ENCODE measurements around the gene ABITRAM. TPM values are rescaled to one million over a fixed set of nuclear protein-coding genes. Genes with fewer than 3 reads are reported as not detected.

ABITRAM gene
- total and polyA plus RNA-seq, 10 donors = 7.5 to 11.0 (median 8.6) TPM

GRCh38 chr9:108956022-108956630, 21.9 kb downstream of the ABITRAM start:
- Histone ChIP-seq H3K36me3 (peaks cover 0 to 6% (median 0%) of the 10 kb centered on the region in 6 donors), H3K4me1 (peaks cover 0 to 8% (median 3%) of the 10 kb centered on the region in 6 donors), H3K27ac (no peak overlapping the region), H3K9me3 (no peaks in the 10 kb centered on the region), H3K4me3 (no peak overlapping the region), H3K27me3 (replicated peaks in 1 of 7) (no peaks in the 10 kb centered on the region)
- DNase-seq = no peak
- intact Hi-C loops (cut with DNase I; ENCODE audit: low total_unique reads) = no loop called here
- 86 to 91% (median 89%) methylated on average over 4 of the region's 4 CpGs for WGBS, 5 donors
- TF ChIP-seq POLR2AphosphoS5 (IDR thresholded peaks at IDR 0.05) (no peak), POLR2A (IDR thresholded peaks at IDR 0.05) (no peak), CTCF (IDR thresholded peaks at IDR 0.05 in 8 of 11, conservative IDR thresholded peaks at IDR 0.05 in 3 of 11) (no peak)

DNA sequence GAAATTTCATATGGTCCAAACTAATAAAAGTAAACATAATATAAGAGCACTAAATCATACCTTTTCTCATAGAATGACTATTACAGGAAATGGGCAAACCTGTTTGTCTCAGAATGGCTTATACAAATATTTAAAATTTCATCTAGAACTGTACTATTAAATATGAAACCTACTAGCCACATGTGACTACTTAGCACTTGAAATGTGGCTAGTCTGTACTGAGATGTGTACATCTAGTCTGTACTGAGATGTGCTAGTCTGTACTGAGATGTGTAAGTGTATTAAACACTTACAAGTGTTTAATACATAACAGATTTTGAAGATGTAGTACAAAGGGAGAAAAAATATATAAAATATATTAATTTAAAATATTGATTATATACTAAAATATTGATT, 22.4 kb downstream of the ABITRAM start:
- Histone ChIP-seq H3K4me3 (no peak overlapping the region), H3K36me3 (peaks cover 0 to 6% (median 0%) of the 10 kb centered on the region in 6 donors), H3K4me1 (peaks cover 0 to 8% (median 3%) of the 10 kb centered on the region in 6 donors), H3K27ac (no peak overlapping the region), H3K9me3 (no peaks in the 10 kb centered on the region), H3K27me3 (replicated peaks in 1 of 7) (no peaks in the 10 kb centered on the region)
- DNase-seq = no peak
- intact Hi-C loops (cut with DNase I; ENCODE audit: low total_unique reads) = no loop called here
- TF ChIP-seq POLR2A (IDR thresholded peaks at IDR 0.05) = no peak
- no peak for TF ChIP-seq CTCF (IDR thresholded peaks at IDR 0.05 in 8 of 11, conservative IDR thresholded peaks at IDR 0.05 in 3 of 11)
- TF ChIP-seq POLR2AphosphoS5 (IDR thresholded peaks at IDR 0.05) = no peak

- no peaks in the 10 kb centered on the region for H3K27me3 ChIP-seq (replicated peaks in 1 of 7)
- no peak for DNase-seq
- no peak overlapping the region for H3K4me3 ChIP-seq
- no peaks in the 10 kb centered on the region for H3K9me3 ChIP-seq
- H3K27ac ChIP-seq = no peak overlapping the region
- no peak for TF ChIP-seq CTCF (IDR thresholded peaks at IDR 0.05 in 8 of 11, conservative IDR thresholded peaks at IDR 0.05 in 3 of 11)
- TF ChIP-seq POLR2A (IDR thresholded peaks at IDR 0.05) = no peak
- no peak for TF ChIP-seq POLR2AphosphoS5 (IDR thresholded peaks at IDR 0.05)
- intact Hi-C loops (cut with DNase I; ENCODE audit: low total_unique reads) = no loop called here
- 70 to 77% (median 73%) methylated on average over 6 of the region's 6 CpGs for WGBS, 5 donors
- peaks cover 0 to 13% (median 5%) of the 10 kb centered on the region in 6 donors for H3K36me3 ChIP-seq
- H3K4me1 ChIP-seq = no peaks in the 10 kb centered on the region
Observed at GRCh38 chr9:108960331-108960730, 26.1 kb downstream of the ABITRAM start.

- DNase-seq = no peak
- 90 to 97% (median 95%) methylated on average over 2 of the region's 2 CpGs for WGBS, 5 donors
- no peaks in the 10 kb centered on the region for H3K4me1 ChIP-seq
- intact Hi-C loops (cut with DNase I; ENCODE audit: low total_unique reads) = no loop called here
- TF ChIP-seq POLR2A (IDR thresholded peaks at IDR 0.05) (no peak), CTCF (IDR thresholded peaks at IDR 0.05 in 8 of 11, conservative IDR thresholded peaks at IDR 0.05 in 3 of 11) (no peak), POLR2AphosphoS5 (IDR thresholded peaks at IDR 0.05) (no peak)
- H3K4me3 ChIP-seq = no peak overlapping the region
- no peaks in the 10 kb centered on the region for H3K27me3 ChIP-seq (replicated peaks in 1 of 7)
- H3K27ac ChIP-seq = no peak overlapping the region
- H3K9me3 ChIP-seq = no peaks in the 10 kb centered on the region
- peaks cover 0 to 21% (median 5%) of the 10 kb centered on the region in 6 donors for H3K36me3 ChIP-seq
Observed at GRCh38 chr9:108961151-108961550, 27.0 kb downstream of the ABITRAM start.

All from spleen (tissue), 11 donors.